ENCODE data around the gene HCCS. TPM values are rescaled to one million over a fixed set of nuclear protein-coding genes. Genes with fewer than 3 reads are reported as not detected.

The HCCS gene
- total RNA-seq, 1 donor from 2014 or later = 22.7 TPM

DNA sequence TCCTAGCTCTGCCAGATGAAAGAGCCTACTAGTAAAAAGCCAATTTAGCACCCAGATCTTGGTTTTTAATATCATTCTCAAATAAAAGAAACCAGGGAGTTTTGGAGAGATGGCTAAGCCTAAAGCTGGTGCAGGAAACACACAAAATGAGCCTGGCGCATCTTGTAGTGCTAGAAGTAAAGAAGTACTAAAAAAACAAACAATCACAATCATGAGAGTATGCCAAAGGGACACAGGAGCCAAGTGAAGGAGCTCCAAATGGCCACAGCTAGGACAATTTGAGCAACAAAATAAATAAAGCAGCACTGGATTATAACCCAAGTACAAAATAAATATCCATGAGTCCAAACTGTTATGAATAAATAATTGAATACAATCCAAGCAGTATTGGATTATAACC is 37.8 kb upstream of the HCCS start:
- no peak for DNase-seq
- H3K27ac Mint-ChIP-seq (ENCODE audit: unreplicated experiment) = no peak overlapping the region
- TF ChIP-seq, protein P1, sequence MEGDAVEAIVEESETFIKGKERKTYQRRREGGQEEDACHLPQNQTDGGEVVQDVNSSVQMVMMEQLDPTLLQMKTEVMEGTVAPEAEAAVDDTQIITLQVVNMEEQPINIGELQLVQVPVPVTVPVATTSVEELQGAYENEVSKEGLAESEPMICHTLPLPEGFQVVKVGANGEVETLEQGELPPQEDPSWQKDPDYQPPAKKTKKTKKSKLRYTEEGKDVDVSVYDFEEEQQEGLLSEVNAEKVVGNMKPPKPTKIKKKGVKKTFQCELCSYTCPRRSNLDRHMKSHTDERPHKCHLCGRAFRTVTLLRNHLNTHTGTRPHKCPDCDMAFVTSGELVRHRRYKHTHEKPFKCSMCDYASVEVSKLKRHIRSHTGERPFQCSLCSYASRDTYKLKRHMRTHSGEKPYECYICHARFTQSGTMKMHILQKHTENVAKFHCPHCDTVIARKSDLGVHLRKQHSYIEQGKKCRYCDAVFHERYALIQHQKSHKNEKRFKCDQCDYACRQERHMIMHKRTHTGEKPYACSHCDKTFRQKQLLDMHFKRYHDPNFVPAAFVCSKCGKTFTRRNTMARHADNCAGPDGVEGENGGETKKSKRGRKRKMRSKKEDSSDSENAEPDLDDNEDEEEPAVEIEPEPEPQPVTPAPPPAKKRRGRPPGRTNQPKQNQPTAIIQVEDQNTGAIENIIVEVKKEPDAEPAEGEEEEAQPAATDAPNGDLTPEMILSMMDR (IDR thresholded peaks at IDR 0.05; ENCODE audit: partially characterized antibody, unreplicated experiment) = no peak

DNA sequence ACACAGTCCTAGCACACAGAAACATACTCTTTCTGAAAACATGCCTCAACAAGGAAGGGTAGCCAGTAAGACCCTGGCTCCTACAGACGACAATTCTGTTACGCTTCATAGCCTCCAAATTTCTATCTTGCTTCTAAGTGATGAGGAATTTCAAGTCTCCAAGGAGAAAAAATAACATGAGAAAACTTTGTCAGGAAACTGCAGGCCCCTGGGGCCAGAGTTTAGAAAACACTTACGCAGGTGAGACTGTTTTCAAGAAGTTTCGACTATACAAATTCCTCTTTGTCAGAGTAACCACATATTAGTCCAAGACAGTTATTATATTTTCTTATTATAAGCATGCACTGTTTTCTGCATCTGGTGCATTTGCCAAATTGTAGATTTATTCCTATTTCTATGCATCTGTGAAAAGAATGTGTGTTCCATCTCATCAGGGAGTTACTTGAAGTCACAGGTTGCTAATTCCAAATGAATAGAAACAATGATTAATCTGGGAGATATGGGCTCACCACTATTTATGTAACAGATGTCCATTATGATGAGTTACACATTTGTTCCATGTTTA is 30.3 kb upstream of the HCCS start:
- no peaks in the 10 kb centered on the region for H3K4me1 Mint-ChIP-seq (ENCODE audit: low read depth, unreplicated experiment)
- TF ChIP-seq, protein P1 (IDR thresholded peaks at IDR 0.05; ENCODE audit: partially characterized antibody, unreplicated experiment) = no peak
- no peaks in the 10 kb centered on the region for H3K36me3 Mint-ChIP-seq (ENCODE audit: unreplicated experiment)
- no peaks in the 10 kb centered on the region for H3K9me3 Mint-ChIP-seq (ENCODE audit: unreplicated experiment)
- H3K27me3 Mint-ChIP-seq (ENCODE audit: unreplicated experiment) = no peaks in the 10 kb centered on the region
- H3K27ac Mint-ChIP-seq (ENCODE audit: unreplicated experiment) = no peak overlapping the region
- no peak overlapping the region for H3K4me3 Mint-ChIP-seq (ENCODE audit: unreplicated experiment)
- no peak for DNase-seq

More for the DNA sequence above, 37.8 kb upstream of the HCCS start:
- H3K9me3 Mint-ChIP-seq (ENCODE audit: unreplicated experiment) = no peaks in the 10 kb centered on the region
- H3K27me3 Mint-ChIP-seq (ENCODE audit: unreplicated experiment) = no peaks in the 10 kb centered on the region
- no peaks in the 10 kb centered on the region for H3K4me1 Mint-ChIP-seq (ENCODE audit: low read depth, unreplicated experiment)
- H3K36me3 Mint-ChIP-seq (ENCODE audit: unreplicated experiment) = no peaks in the 10 kb centered on the region
- H3K4me3 Mint-ChIP-seq (ENCODE audit: unreplicated experiment) = no peak overlapping the region

DNA sequence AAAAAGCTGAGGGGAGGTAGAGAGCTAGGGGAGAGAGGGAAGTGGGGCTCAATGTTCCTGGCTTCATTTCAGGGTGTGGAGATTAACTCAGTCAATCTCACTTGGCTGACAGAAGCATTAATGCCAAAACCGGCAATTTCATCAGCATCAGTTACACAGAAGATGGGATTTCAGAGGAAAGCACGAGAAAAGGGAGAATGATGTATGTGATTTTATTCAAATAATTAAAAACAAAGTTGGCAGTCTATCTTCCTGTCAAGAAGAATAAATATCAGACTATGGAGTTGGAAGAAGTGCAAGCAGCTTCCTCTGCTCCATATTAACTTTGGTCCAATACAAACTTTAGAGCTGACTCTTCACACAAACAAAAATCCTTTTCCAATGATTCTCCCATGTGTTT is 29.6 kb upstream of the HCCS start:
- no peak overlapping the region for H3K4me3 Mint-ChIP-seq (ENCODE audit: unreplicated experiment)
- H3K36me3 Mint-ChIP-seq (ENCODE audit: unreplicated experiment) = no peaks in the 10 kb centered on the region
- TF ChIP-seq, protein P1 (IDR thresholded peaks at IDR 0.05; ENCODE audit: partially characterized antibody, unreplicated experiment) = no peak
- DNase-seq = no peak
- H3K27ac Mint-ChIP-seq (ENCODE audit: unreplicated experiment) = no peak overlapping the region
- H3K9me3 Mint-ChIP-seq (ENCODE audit: unreplicated experiment) = no peaks in the 10 kb centered on the region
- H3K4me1 Mint-ChIP-seq (ENCODE audit: low read depth, unreplicated experiment) = no peaks in the 10 kb centered on the region
- no peaks in the 10 kb centered on the region for H3K27me3 Mint-ChIP-seq (ENCODE audit: unreplicated experiment)

DNA sequence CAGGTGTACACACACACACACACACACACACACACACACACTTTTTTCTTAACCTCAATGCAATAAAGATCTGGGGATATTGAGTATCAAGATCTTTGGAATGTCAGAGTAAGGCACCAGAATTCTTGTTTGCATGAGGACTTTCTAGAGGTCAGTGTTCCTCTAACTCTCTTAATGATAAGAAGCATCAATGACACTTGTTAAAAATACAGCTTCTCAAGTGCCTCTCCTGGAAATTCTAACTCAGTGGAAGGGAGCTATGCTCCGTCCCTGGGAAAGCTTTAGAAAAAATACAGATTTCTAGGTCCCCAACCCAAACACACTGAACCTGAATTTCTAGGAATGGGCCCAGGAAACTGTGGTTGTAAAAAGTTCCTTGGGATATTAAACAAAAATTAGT is 25.8 kb upstream of the HCCS start:
- no peak overlapping the region for H3K27ac Mint-ChIP-seq (ENCODE audit: unreplicated experiment)
- no peak overlapping the region for H3K4me3 Mint-ChIP-seq (ENCODE audit: unreplicated experiment)
- no peak for DNase-seq
- TF ChIP-seq, protein P1 (IDR thresholded peaks at IDR 0.05; ENCODE audit: partially characterized antibody, unreplicated experiment) = no peak
- no peaks in the 10 kb centered on the region for H3K27me3 Mint-ChIP-seq (ENCODE audit: unreplicated experiment)
- H3K9me3 Mint-ChIP-seq (ENCODE audit: unreplicated experiment) = peaks cover 1% of the 10 kb centered on the region
- peaks cover 2% of the 10 kb centered on the region for H3K36me3 Mint-ChIP-seq (ENCODE audit: unreplicated experiment)
- no peaks in the 10 kb centered on the region for H3K4me1 Mint-ChIP-seq (ENCODE audit: low read depth, unreplicated experiment)

DNA sequence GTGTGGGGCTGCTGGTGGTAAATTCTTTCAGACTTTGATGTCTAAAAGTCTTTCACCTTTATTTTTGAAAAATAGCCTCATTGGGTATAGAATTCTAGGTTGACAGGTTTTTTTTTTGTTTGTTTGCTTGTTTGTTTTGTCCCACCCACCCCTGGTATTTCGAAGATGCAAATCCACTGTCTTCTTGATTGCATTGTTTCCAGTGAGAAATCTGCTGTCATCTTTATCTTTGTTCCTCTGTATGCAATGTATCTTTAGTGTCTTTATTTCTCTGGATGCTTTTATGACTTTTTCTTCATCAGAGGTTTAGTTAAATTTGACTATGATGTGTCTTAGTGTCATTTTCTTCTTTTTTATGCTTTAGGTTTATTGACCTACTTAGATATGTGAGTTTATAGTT is 21.3 kb upstream of the HCCS start:
- H3K27ac Mint-ChIP-seq (ENCODE audit: unreplicated experiment) = no peak overlapping the region
- DNase-seq = no peak
- peaks cover 4% of the 10 kb centered on the region for H3K36me3 Mint-ChIP-seq (ENCODE audit: unreplicated experiment)
- H3K27me3 Mint-ChIP-seq (ENCODE audit: unreplicated experiment) = no peaks in the 10 kb centered on the region
- peaks cover 3% of the 10 kb centered on the region for H3K9me3 Mint-ChIP-seq (ENCODE audit: unreplicated experiment)
- TF ChIP-seq, protein P1 (IDR thresholded peaks at IDR 0.05; ENCODE audit: partially characterized antibody, unreplicated experiment) = no peak
- no peaks in the 10 kb centered on the region for H3K4me1 Mint-ChIP-seq (ENCODE audit: low read depth, unreplicated experiment)
- no peak overlapping the region for H3K4me3 Mint-ChIP-seq (ENCODE audit: unreplicated experiment)

Measured in glutamatergic neuron (in vitro differentiated cells).